HG03575 (cell line): ENCODE results near the gene GFOD1.
"Not testable (repeated sequence)": the region's sequence is repeated elsewhere in the genome, so short reads cannot be mapped to it uniquely, and the experiment has no call there.

Experiments
- ATAC-seq: cut with Tn5 transposase; IDR thresholded peaks from one replicate; pipeline ENCODE4 v1.9.1; 2021; ENCODE audit not compliant: unreplicated experiment, insufficient number of reproducible peaks, low FRiP score; ENCODE audit errors: extremely low read depth

GFOD1 gene

GRCh38 chr6:13452346-13453117, 34.9 kb downstream of the GFOD1 start:
- ATAC-seq: no peak

GRCh38 chr6:13451181-13451895, 36.1 kb downstream of the GFOD1 start:
- ATAC-seq: no peak

GRCh38 chr6:13450628-13451027, 36.8 kb downstream of the GFOD1 start:
- no peak for ATAC-seq

DNA sequence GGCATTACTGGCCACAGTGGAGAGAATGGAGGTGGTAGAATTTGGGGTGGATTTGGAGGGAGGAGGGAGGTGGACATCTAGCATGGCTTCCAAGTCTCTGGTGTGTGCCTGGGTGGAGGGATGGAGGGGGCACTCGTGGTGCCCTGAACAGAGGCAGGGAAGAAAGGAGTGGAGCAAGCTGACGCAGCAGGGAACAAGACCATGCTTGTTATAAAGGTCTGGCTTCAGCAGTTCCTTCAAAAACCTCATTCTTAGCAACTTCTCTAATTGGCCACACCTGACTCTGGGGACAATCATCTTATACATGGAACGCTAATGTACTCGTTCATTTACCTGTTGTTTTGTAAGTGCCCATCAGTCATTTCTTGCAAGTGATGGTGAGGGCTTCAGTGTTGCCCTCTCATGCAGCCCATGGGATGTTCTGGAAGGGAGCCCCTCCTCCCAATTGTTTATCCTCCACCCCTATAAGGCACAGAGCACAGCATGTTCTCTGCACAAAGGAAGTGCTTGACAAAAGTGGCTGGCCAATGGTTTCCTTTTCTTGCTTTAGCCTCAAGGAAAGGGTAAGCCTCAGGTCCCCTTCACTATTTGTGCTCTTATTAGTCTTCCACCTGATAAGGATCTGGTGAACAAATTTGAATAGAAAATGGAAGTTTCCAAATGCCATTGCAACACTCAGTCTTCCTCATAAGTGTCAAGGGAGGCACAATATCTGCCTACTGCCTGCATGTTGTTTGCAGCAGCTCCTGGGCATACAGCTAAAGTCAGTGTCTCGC, 39.3 kb downstream of the GFOD1 start:
- ATAC-seq: no peak

GRCh38 chr6:13446381-13446780, 41.0 kb downstream of the GFOD1 start:
- ATAC-seq: no peak

- ATAC-seq: no peak
Measured at GRCh38 chr6:13445744-13446115, 41.7 kb downstream of the GFOD1 start.

- ATAC-seq: no peak
Measured at GRCh38 chr6:13445005-13445743, 42.2 kb downstream of the GFOD1 start.

- no peak for ATAC-seq
Measured at GRCh38 chr6:13444604-13445003, 42.8 kb downstream of the GFOD1 start.

GRCh38 chr6:13443978-13444377, 43.4 kb downstream of the GFOD1 start:
- not testable (repeated sequence) for ATAC-seq

DNA sequence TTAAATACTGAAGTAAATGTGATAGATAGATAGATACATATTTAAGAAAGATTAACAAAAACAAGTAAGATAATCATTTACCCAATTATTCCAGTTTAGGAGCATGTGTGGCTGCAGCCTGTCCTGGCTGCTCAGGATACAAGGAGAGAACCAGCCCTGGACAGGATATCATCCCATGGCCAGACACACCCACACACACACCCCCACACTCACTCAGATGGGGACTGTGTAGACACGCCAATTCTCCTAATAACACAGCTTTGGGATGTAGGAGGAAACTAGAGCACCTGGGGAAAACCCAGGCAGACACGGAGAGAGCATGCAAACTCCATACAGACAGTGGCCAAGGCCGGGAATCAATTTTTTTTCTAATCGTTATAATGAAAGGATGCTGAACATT, 45.6 kb downstream of the GFOD1 start:
- no peak for ATAC-seq

DNA sequence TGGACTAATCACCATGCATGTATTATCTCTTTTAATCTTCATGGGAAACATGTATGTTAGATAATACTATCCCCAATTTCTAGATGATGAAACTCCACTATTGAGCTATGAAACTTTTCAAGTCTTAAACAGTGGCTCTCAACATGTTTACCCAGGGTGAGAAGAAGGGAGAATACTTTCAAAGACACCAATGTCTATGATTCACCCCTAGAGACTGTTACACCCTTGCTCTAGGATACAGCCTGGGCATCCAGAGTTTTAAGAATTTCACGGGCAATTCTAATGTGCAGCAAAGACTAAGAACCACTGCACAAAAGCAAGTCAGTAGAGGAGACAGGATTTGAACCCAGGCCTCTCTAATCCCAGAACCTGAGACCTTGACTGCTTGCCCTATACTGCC, 47.8 kb downstream of the GFOD1 start:
- no peak for ATAC-seq

- no peak for ATAC-seq
Measured at GRCh38 chr6:13438126-13438525, 49.3 kb downstream of the GFOD1 start.

GRCh38 chr6:13437218-13437996, 50.0 kb downstream of the GFOD1 start:
- no peak for ATAC-seq

DNA sequence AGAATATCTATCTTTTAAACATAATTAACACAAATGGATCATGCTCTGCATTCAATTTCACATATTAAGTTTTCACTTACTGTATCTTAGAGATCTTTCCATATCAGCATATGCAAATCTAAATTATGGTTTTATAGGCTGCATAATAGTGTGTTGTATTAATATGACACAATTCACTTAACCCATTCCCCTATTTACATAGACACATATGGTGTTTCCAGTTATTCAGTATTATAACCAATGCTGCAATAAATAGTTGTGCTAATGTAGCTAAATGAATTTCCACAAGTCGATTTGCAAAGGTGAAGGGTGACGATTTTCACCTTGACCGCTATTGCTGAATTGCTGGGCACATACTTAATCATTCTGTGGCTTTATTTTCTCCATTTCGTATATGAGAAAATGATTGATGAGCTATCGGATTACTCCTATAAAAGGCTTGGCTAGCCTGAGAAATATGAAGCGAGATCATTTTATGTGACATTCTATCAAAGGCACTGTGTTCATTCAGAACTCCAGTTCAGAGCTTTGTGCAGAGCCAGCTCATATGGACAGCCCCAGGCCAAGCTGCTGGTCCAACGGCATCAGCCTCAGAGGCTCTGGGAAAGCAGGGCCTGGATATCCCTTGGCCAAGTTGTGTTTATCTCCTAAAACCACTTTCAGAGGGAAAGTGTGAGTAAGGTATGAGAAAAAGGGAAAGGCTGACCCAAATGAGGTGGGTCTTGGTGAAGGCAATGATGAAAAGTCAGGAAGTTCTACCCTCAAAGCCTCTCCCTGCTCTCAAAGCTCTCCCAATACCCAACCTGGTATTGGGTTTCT, 50.8 kb downstream of the GFOD1 start:
- no peak for ATAC-seq

DNA sequence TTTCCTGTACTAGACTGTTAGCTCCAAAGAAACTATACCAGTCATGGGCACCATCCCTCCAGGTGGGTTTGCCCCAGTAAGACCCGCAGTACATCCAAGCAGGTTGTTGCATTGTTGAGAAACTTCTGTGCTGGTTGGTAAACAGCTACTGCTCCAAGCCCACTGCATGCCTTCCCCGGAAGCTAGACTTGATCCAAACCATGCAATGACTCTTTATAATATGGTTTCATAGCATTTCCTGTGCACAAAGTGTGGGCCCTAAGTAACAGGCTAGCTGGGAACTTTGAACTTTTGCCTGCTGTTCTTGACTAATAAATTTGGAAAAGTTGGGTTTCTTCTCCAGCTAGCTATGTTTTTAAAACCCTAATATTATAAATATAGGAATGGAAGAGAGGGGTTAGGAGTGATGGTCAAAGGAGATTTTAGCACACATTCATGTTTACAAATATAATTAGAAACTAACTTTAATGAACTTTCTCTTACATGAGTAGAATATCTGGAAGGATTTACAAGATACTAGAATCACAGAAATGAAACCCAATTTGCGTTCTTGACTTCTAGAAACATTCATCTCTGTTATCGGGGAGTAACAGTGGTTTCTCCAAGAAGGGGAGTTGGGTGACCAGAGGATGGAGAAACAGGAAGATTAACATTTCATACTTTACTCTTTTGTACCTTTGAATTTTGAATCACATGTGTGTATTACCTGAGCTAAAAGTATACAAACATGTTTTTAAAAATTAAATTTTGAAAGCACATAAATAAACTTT, 51.7 kb downstream of the GFOD1 start:
- ATAC-seq: no peak

- ATAC-seq: no peak
Measured at GRCh38 chr6:13434777-13435176, 52.6 kb downstream of the GFOD1 start.

- not testable (repeated sequence) for ATAC-seq
Measured at GRCh38 chr6:13434135-13434775, 53.1 kb downstream of the GFOD1 start.
